ELR (cell line): ENCODE measurements around the gene ARL8B.

Source experiments
- DNase-seq: peaks from one replicate; pipeline ENCODE4 v3.0.0-alpha.2; 2015; ENCODE audit warnings: low read depth

Gene ARL8B

GRCh38 chr3:5212628-5213573 lies 90.8 kb downstream of the ARL8B start:
- DNase-seq: no peak

GRCh38 chr3:5213574-5213966 lies 91.5 kb downstream of the ARL8B start:
- DNase-seq: no peak

- no peak for DNase-seq
Observed at GRCh38 chr3:5214352-5214751, 92.3 kb downstream of the ARL8B start.

- DNase-seq: no peak
Observed at GRCh38 chr3:5217824-5218595, 95.9 kb downstream of the ARL8B start.

GRCh38 chr3:5218815-5219214 lies 96.7 kb downstream of the ARL8B start:
- DNase-seq: no peak

GRCh38 chr3:5219216-5219615 lies 97.1 kb downstream of the ARL8B start:
- no peak for DNase-seq

GRCh38 chr3:5220193-5220592 lies 98.1 kb downstream of the ARL8B start:
- DNase-seq: no peak

- DNase-seq: no peak
Observed at GRCh38 chr3:5220667-5221431, 98.8 kb downstream of the ARL8B start.

- no peak for DNase-seq
Observed at GRCh38 chr3:5221701-5222100, 99.6 kb downstream of the ARL8B start.

GRCh38 chr3:5222283-5223005 lies 100.4 kb downstream of the ARL8B start:
- no peak for DNase-seq

GRCh38 chr3:5226783-5227182 lies 104.7 kb downstream of the ARL8B start:
- peak; percentile 49 for DNase-seq

GRCh38 chr3:5227812-5228211 lies 105.7 kb downstream of the ARL8B start:
- no peak for DNase-seq

GRCh38 chr3:5229414-5229813 lies 107.3 kb downstream of the ARL8B start:
- DNase-seq: no peak
